ENCODE measurements around the gene CASS4. TPM values are rescaled to one million over a fixed set of nuclear protein-coding genes. Genes with fewer than 3 reads are reported as not detected.
"Not testable (repeated sequence)": the region's sequence is repeated elsewhere in the genome, so short reads cannot be mapped to it uniquely, and the experiment has no call there.

The CASS4 gene
- total and polyA plus RNA-seq, 7 donors: 0.08 to 0.73 (median 0.34) TPM

DNA sequence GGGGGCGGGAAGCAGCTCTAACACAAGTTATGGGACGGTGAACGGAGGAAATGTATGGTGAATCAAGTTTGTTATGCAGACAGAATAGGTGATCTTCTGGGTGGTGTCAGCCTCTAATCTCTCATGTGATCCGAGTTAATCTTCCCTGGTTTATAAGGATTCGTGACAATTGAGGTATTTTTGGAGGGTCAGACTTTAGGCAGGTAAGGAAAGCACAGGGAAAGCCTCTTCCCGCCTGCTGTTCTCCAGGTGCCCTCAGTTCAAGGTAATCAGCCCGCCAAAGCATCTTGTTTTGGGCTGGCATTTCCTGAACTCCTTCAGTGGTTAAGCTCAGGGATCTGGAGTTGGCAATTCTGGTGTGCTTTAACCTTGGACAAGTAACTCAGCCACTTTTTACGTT, 18.4 kb upstream of the CASS4 start:
- TF ChIP-seq, protein P1, sequence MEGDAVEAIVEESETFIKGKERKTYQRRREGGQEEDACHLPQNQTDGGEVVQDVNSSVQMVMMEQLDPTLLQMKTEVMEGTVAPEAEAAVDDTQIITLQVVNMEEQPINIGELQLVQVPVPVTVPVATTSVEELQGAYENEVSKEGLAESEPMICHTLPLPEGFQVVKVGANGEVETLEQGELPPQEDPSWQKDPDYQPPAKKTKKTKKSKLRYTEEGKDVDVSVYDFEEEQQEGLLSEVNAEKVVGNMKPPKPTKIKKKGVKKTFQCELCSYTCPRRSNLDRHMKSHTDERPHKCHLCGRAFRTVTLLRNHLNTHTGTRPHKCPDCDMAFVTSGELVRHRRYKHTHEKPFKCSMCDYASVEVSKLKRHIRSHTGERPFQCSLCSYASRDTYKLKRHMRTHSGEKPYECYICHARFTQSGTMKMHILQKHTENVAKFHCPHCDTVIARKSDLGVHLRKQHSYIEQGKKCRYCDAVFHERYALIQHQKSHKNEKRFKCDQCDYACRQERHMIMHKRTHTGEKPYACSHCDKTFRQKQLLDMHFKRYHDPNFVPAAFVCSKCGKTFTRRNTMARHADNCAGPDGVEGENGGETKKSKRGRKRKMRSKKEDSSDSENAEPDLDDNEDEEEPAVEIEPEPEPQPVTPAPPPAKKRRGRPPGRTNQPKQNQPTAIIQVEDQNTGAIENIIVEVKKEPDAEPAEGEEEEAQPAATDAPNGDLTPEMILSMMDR (IDR thresholded peaks at IDR 0.05): no peak
- Histone ChIP-seq H3K27me3 (ENCODE audit: insufficient read depth in 3 of 3, low read length in 2 of 3) (no peaks in the 10 kb centered on the region), H3K9me3 (no peaks in the 10 kb centered on the region), H3K36me3 (ENCODE audit: insufficient read depth in 1 of 2, low read depth in 1 of 2) (peaks cover 9 to 34% of the 10 kb centered on the region in 2 donors), H3K4me1 (peaks cover 26% of the 10 kb centered on the region), H3K4me3 (peak overlapping the region; percentile 90), H3K27ac (no peak overlapping the region)
- DNase-seq (no peak), ATAC-seq (no peak)
- intact Hi-C loops (cut with DNase I): loop anchor here in 1 of 2 donors (2.0 to 5.0 kb wide), 2 partner anchors 36 to 75 kb away; partner anchors contain the start of genes FAM210B and RTF2
- 64 to 76% (median 68%) methylated on average over 8 of the region's 8 CpGs for WGBS, 3 donors

DNA sequence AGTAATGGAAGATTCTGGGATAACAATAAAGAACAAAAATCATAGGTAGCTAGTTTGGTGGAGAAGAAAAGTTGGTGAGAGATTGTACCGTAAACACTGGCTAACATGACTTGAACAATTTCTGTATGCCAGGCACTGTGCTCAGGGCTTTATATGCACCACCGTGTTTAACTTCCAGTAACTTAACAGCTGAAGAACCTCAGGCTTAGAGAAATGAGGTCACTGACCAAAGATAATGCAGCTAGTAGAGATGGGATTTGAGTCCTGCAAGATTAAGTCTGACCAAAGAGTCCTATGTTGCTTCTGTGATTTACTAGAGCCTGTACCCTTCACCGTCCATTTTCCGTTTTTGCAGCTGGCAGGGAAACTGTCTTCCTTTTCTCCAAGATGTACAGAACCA, 16.9 kb upstream of the CASS4 start:
- Histone ChIP-seq H3K27me3 (ENCODE audit: insufficient read depth in 3 of 3, low read length in 2 of 3) (no peaks in the 10 kb centered on the region), H3K4me3 (no peak overlapping the region), H3K27ac (peak overlapping the region; percentile 49), H3K36me3 (ENCODE audit: insufficient read depth in 1 of 2, low read depth in 1 of 2) (peaks cover 15 to 49% of the 10 kb centered on the region in 2 donors), H3K9me3 (no peaks in the 10 kb centered on the region), H3K4me1 (peaks cover 26% of the 10 kb centered on the region)
- WGBS, 3 donors: 60 to 68% (median 67%) methylated on average over 4 of the region's 4 CpGs
- intact Hi-C loops (cut with DNase I): no loop called here
- TF ChIP-seq, protein P1 (IDR thresholded peaks at IDR 0.05): no peak
- no peak for DNase-seq
- no peak for ATAC-seq

DNA sequence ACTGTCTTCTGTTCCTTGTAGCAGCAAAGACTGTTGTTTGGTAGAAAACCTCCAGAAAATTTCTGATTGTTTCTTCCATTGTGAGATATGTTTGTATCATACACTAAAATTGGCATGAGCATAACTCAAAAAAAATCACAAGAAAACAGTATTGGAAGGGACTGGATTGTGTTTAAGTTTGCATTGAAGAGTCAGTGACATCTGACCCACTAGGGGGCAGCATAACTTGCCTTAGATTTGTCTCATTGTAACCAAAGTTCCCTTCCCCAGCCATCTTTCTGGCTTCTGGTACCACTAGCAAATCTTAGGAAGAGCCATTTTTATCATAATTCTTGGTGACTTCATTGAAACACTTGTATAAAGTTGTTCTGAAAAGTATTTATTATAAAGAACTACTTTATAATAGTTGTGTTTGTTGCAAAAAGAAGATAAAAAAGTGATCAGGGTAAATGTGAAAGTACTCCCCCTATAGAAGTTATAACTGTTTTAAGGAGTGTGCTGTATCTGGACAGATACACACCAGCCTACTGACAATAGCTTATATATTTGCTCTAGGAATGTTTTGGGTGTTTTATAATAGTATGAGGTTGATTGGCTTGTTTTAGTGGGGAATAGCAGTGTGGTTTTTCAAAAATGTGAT, 11.9 kb upstream of the CASS4 start:
- peaks cover 3% of the 10 kb centered on the region for H3K4me1 ChIP-seq
- H3K4me3 ChIP-seq: no peak overlapping the region
- H3K9me3 ChIP-seq: no peaks in the 10 kb centered on the region
- peaks cover 15 to 99% of the 10 kb centered on the region in 2 donors for H3K36me3 ChIP-seq (ENCODE audit: insufficient read depth in 1 of 2, low read depth in 1 of 2)
- no peak overlapping the region for H3K27ac ChIP-seq
- no peak for ATAC-seq
- TF ChIP-seq, protein P1 (IDR thresholded peaks at IDR 0.05): peak; percentile 68
- no peak for DNase-seq
- no peaks in the 10 kb centered on the region for H3K27me3 ChIP-seq (ENCODE audit: insufficient read depth in 3 of 3, low read length in 2 of 3)
- intact Hi-C loops (cut with DNase I): no loop called here

DNA sequence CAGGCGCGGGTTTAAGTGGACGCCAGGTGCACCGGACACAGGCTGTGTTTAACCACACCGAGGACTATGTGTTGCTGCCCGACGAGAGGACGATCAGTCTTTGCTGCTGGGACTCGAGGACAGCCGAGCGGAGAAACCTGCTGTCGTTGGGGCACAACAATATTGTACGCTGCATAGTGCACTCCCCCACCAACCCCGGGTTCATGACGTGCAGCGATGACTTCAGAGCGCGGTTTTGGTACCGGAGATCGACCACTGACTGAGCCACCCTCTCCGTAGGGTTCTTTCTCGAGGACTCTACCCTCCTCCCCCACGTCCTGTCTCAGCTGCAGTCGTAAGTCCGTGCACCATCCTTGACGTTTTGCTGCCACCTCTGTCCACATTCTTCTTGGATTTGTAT, 8.6 kb upstream of the CASS4 start:
- Histone ChIP-seq H3K27me3 (ENCODE audit: insufficient read depth in 3 of 3, low read length in 2 of 3) (no peaks in the 10 kb centered on the region), H3K27ac (no peak overlapping the region), H3K9me3 (no peaks in the 10 kb centered on the region), H3K4me3 (no peak overlapping the region), H3K36me3 (ENCODE audit: insufficient read depth in 1 of 2, low read depth in 1 of 2) (peaks cover 11 to 98% of the 10 kb centered on the region in 2 donors), H3K4me1 (no peaks in the 10 kb centered on the region)
- intact Hi-C loops (cut with DNase I): no loop called here
- DNase-seq: no peak
- TF ChIP-seq, protein P1 (IDR thresholded peaks at IDR 0.05): no peak
- no peak for ATAC-seq
- WGBS, 3 donors: 91 to 95% (median 94%) methylated on average over 26 of the region's 26 CpGs

DNA sequence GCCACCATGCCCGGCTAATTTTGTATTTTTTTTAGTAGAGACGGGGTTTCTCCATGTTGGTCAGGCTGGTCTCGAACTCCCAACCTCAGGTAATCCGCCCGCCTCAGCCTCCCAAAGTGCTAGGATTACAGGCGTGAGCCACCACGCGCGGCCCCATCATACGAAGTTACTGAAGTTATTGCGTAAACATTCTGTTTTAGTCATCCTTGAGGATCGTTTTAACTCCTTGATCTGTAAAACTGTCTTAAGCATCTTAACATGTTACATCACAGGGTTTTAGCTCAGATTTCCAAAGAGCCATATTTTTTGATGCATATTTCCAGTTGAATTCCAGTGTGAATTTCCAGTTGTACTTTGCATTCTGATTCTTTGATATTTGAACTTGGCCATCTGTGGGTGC, 6.7 kb upstream of the CASS4 start:
- not testable (repeated sequence) for H3K27me3 ChIP-seq (ENCODE audit: insufficient read depth in 3 of 3, low read length in 2 of 3); DNase-seq; H3K27ac ChIP-seq; ATAC-seq; H3K4me3 ChIP-seq; H3K4me1 ChIP-seq; H3K9me3 ChIP-seq
- intact Hi-C loops (cut with DNase I): loop anchor here in 1 of 2 donors (5.0 kb wide), 1 partner anchor 62 kb away; the partner anchor contains the start of gene RTF2
- H3K36me3 ChIP-seq (ENCODE audit: insufficient read depth in 1 of 2, low read depth in 1 of 2): peaks cover 6 to 85% of the 10 kb centered on the region in 2 donors
- 93 to 97% (median 96%) methylated on average over 12 of the region's 12 CpGs for WGBS, 3 donors
